K562 (cell line): ENCODE data around the gene SDHC. TPM values are rescaled to one million over a fixed set of nuclear protein-coding genes. Genes with fewer than 3 reads are reported as not detected.
A peak's percentile ranks its signal among the peaks of the same experiment; 100 is the strongest.

Experiments
- ATAC-seq: fragments of 200-7000 bp; cut with Tn5 transposase; 3 replicates; pipeline ENCODE4 v1.9.1; 2020; ENCODE audit warnings: moderate library complexity
- BruUV-seq: library from RNA; stranded (reverse); fragments of 400-500 nt; replicated peaks from 2 replicates; lab custom pipeline; 2021; lab: Mats Ljungman, UMichigan
- CTCF ChIA-PET: fragments of 300-600 bp; formaldehyde crosslinking; extraction: SDS; loops from one replicate; lab custom pipeline; 2021; ENCODE audit warnings: low intra/inter-chr PET ratio; lab: Yijun Ruan, JAX
- POLR2A ChIA-PET: fragments of 300-600, 350-650 bp; sonication (Branson Sonifier 250); formaldehyde crosslinking; extraction: SDS; loops from one replicate; lab custom pipeline; 2021; ENCODE audit warnings: antibody characterized with exemption, inconsistent platforms; lab: Yijun Ruan, JAX
- DNase-seq, 4 experiments: peaks; one replicate each; pipeline versions ENCODE4 v3.0.0 to v3.0.0-alpha.2; 2011 to 2018; ENCODE audit warnings: low spot score in 3 of 4, mixed read lengths in 3 of 4; ENCODE audit errors: extremely low read depth in 1 of 4
- FAIRE-seq: peaks from 2 replicates; lab custom pipeline; 2011; peaks lifted over from hg19 to GRCh38; lab: Jason Lieb, UNC
- H2AFZ ChIP-seq: 2 replicates; pipeline ENCODE4 v1.6.0; 2011; ENCODE audit warnings: low read depth, low read length, control low read depth, inconsistent platforms
- H3K27ac ChIP-seq: fragments of 200-600 bp; 3 replicates; pipeline ENCODE4 v1.8.0; 2011; ENCODE audit warnings: low read depth, mild to moderate bottlenecking, control low read depth, inconsistent platforms, low read length, moderate library complexity, mixed read lengths; ENCODE audit errors: extremely low read depth
- H3K27me3 ChIP-seq, 2 experiments: fragments of 300-600 bp in 1 of 2; 2 replicates in 1 of 2; 3 replicates in 1 of 2; pipeline versions ENCODE4 v1.6.0 to v1.8.0; 2011; ENCODE audit warnings: inconsistent platforms in 2 of 2, low read length in 2 of 2, mild to moderate bottlenecking in 1 of 2, mixed read lengths in 1 of 2, moderate library complexity in 1 of 2; ENCODE audit not compliant: control insufficient read depth in 2 of 2, insufficient read depth in 2 of 2
- H3K36me3 ChIP-seq: fragments of 300-600 bp; 3 replicates; pipeline ENCODE4 v1.8.0; 2011; ENCODE audit warnings: mild to moderate bottlenecking, low read length, inconsistent platforms; ENCODE audit not compliant: control insufficient read depth, insufficient read depth
- H3K4me1 ChIP-seq, 2 experiments: fragments of 200-600 bp in 1 of 2; replicated peaks in 1 of 2; 2 replicates in 1 of 2; 3 replicates in 1 of 2; pipeline versions ENCODE4 v1.5.1 to v1.8.0; 2011; ENCODE audit warnings: inconsistent platforms in 2 of 2, low read length in 2 of 2, mild to moderate bottlenecking in 1 of 2, mixed read lengths in 1 of 2, moderate library complexity in 1 of 2; ENCODE audit not compliant: control insufficient read depth in 2 of 2, insufficient read depth in 2 of 2
- H3K4me2 ChIP-seq: 2 replicates; pipeline ENCODE4 v1.6.1; 2011; ENCODE audit warnings: low read length, control low read depth, inconsistent platforms, mixed read lengths; ENCODE audit not compliant: insufficient read depth
- H3K4me3 ChIP-seq: fragments of 200-600 bp; sonication (generic), shearing (Covaris generic); 2 replicates; pipeline ENCODE4 v1.5.1; 2016; ENCODE audit warnings: control low read depth, inconsistent platforms
- H3K79me2 ChIP-seq: fragments of 200-600 bp; 3 replicates; pipeline ENCODE4 v1.8.0; 2011; ENCODE audit warnings: low read length, inconsistent platforms; ENCODE audit not compliant: control insufficient read depth, insufficient read depth
- H3K9ac ChIP-seq, 2 experiments: 2 replicates each; pipeline versions ENCODE4 v1.6.0 to v1.6.1; 2011; ENCODE audit warnings: low read depth in 2 of 2, low read length in 2 of 2, control low read depth in 1 of 2, inconsistent platforms in 1 of 2, mild to moderate bottlenecking in 1 of 2, mixed read lengths in 1 of 2; ENCODE audit not compliant: insufficient read depth in 1 of 2
- H3K9me1 ChIP-seq: one replicate; pipeline ENCODE4 v1.6.0; 2011; ENCODE audit warnings: inconsistent platforms, mild to moderate bottlenecking, low read length, moderate library complexity; ENCODE audit not compliant: control insufficient read depth, insufficient read depth
- H3K9me3 ChIP-seq: replicated peaks from 2 replicates; pipeline ENCODE4 v1.5.1; 2011; ENCODE audit warnings: low read depth, low read length, inconsistent platforms; ENCODE audit not compliant: control insufficient read depth, insufficient read depth
- H4K20me1 ChIP-seq: replicated peaks from 2 replicates; pipeline ENCODE4 v1.6.1; 2011; ENCODE audit warnings: low read length, inconsistent platforms, mixed read lengths; ENCODE audit not compliant: control insufficient read depth, insufficient read depth
- SAFB ChIP-seq: fragments of 200-400 bp; formaldehyde crosslinking; IDR thresholded peaks from 2 replicates; pipeline ENCODE4 v1.6.1; 2017; ENCODE audit warnings: low read depth, low read length, borderline replicate concordance
- SPI1 ChIP-seq: IDR thresholded peaks from 2 replicates; pipeline ENCODE4 v1.6.1; 2011; ENCODE audit warnings: low read depth, low read length, control low read depth, borderline replicate concordance
- ZKSCAN1 ChIP-seq: fragments of 150-350 bp; IDR thresholded peaks from 2 replicates; pipeline ENCODE4 v1.6.1; 2016; ENCODE audit warnings: low read depth, low read length
- ZNF699 ChIP-seq: fragments of 250-450 bp; sonication (Bioruptor Pico); IDR thresholded peaks from 2 replicates; pipeline ENCODE4 v1.8.0; 2021; ENCODE audit warnings: mild to moderate bottlenecking, moderate library complexity; ENCODE audit not compliant: insufficient replicate concordance
- WGBS: fragments of 100-300 bp; shearing (Covaris generic); methylation state at CpG from one replicate; pipeline ENCODE4 v1.1.6; 2016; ENCODE audit warnings: low coverage, mixed read lengths; ENCODE audit not compliant: insufficient coverage; ENCODE audit errors: missing lambda C conversion rate; 5-methylcytosine and 5-hydroxymethylcytosine counted together
- in situ Hi-C: fragments of 300-500 bp; cut with MboI; formaldehyde crosslinking; loops from 4 replicates; pipeline ENCODE4 v1.15.0; 2018; ENCODE audit warnings: inconsistent platforms, mixed read lengths
- intact Hi-C: fragments of 100-400 bp; cut with micrococcal nuclease; formaldehyde crosslinking; loops from 2 replicates; pipeline ENCODE4 v1.14.2; 2022
- polyA plus RNA-seq, 8 experiments: library from polyadenylated mRNA; depleted of rRNA in 4 of 8; stranded (reverse) in 5 of 8; unstranded in 3 of 8; fragments of >200 nt; fragmentation: Nextera tagmentation in 2 of 8; fragmentation: Illumina TruSeq in 1 of 8; extraction: Ambion mirVana in 2 of 8; extraction: Trizol in 1 of 8; gene quantifications; 2 replicates each; pipeline versions ENCODE4 v1.2.1 to v1.2.3, GENCODE V29; 2011 to 2014; ENCODE audit warnings: inconsistent platforms in 1 of 8, missing spikeins in 1 of 8
- total RNA-seq, 7 experiments: library from RNA; depleted of rRNA in 6 of 7; stranded (reverse); fragments of >200 nt in 6 of 7; fragmentation: Illumina TruSeq in 2 of 7; extraction: Trizol in 2 of 7; gene quantifications; 2 replicates each; pipeline versions ENCODE4 v1.2.1 to v1.2.3, GENCODE V29; 2011 to 2021; ENCODE audit warnings: low replicate concordance in 1 of 7
- TF ChIP-seq, protein P1 (sequence below): fragments of 250-450 bp; sonication (Bioruptor Pico); IDR thresholded peaks from 2 replicates; pipeline ENCODE4 v1.5.0; 2021

SDHC gene
- total and polyA plus RNA-seq, 9 of the 15 experiments (the other 6 are each of a cell fraction or from before 2014, with no cell fraction given): 7.7 to 309 (median 174) TPM

DNA sequence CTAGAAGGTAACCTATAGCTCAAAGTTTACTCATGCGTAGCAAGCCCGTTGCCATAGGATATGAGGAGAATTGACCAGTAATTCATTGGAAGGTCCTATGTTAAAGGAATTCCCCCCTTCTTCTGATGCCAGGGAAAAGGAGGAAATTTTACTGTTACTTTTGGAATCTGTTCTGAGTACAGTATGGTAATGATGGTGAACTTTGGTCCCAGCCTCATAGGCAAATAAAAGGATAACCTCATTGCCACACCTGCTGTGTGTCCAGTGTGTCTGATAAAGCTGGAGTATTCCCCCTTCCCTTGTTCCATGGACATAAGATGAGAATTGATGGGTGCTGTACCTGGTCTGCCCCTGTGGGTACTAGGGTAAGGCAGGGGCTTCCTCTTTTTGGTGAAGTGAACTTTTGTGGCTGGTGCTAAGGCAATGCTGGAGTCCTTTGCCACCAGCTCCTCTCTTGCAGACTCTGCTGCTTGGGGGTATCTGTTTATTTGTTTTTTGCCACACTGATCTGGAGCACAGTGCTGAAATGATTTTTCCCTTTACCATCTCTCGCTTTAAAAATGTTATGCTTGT lies 26.6 kb upstream of the SDHC start:
- no peak overlapping the region for H2AFZ ChIP-seq
- WGBS: 12% methylated on average over 3 of the region's 3 CpGs
- no peaks in the 10 kb centered on the region for H3K79me2 ChIP-seq
- no peaks in the 10 kb centered on the region for H3K4me1 ChIP-seq
- TF ChIP-seq ZNF699 (CRISPR knock-in tag) (no peak), SAFB (no peak), SPI1 (peak; percentile 60; the same call in 1 of the 2 replicates), ZKSCAN1 (no peak)
- TF ChIP-seq, protein P1, sequence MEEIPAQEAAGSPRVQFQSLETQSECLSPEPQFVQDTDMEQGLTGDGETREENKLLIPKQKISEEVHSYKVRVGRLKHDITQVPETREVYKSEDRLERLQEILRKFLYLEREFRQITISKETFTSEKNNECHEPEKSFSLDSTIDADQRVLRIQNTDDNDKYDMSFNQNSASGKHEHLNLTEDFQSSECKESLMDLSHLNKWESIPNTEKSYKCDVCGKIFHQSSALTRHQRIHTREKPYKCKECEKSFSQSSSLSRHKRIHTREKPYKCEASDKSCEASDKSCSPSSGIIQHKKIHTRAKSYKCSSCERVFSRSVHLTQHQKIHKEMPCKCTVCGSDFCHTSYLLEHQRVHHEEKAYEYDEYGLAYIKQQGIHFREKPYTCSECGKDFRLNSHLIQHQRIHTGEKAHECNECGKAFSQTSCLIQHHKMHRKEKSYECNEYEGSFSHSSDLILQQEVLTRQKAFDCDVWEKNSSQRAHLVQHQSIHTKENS (CRISPR knock-in tag): no peak
- intact Hi-C loops (no loop called here), in situ Hi-C loops (no loop called here)
- H3K27me3 ChIP-seq: peaks cover 10 to 12% of the 10 kb centered on the region in 2 experiments
- no peak overlapping the region for H3K4me3 ChIP-seq
- no TSS peak for BruUV-seq
- H3K9ac ChIP-seq: no peak overlapping the region
- no peaks in the 10 kb centered on the region for H3K36me3 ChIP-seq
- H3K4me2 ChIP-seq: no peak overlapping the region
- DNase-seq (no peak), FAIRE-seq (no peak), ATAC-seq (no peak)
- H3K9me1 ChIP-seq: no peaks in the 10 kb centered on the region
- H3K27ac ChIP-seq: no peak overlapping the region
- H4K20me1 ChIP-seq: no peaks in the 10 kb centered on the region
- no peaks in the 10 kb centered on the region for H3K9me3 ChIP-seq
- CTCF ChIA-PET: no interaction called here
- POLR2A ChIA-PET: interaction anchor here (0.6 kb wide), 1 partner anchor 71 kb away, joined by 3 read pairs; no protein-coding TSS in a partner anchor
